ENCODE results near the gene TBX18.

- no peak for TF ChIP-seq EZH2 (IDR thresholded peaks at IDR 0.05)
- TF ChIP-seq POLR2AphosphoS5 (IDR thresholded peaks at IDR 0.05; ENCODE audit: borderline replicate concordance, low read depth, low read length): no peak
- TF ChIP-seq FOXP2 (optimal IDR thresholded peaks at IDR 0.05; ENCODE audit: control extremely low read depth, extremely low read length, insufficient read depth): no peak
Measured at GRCh38 chr6:84774157-84774984, 10.0 kb upstream of the TBX18 start.
